Naive thymus-derived CD8-positive, alpha-beta T cell (primary cell): ENCODE results near the gene CSNK2B. TPM values are rescaled to one million over a fixed set of nuclear protein-coding genes. Genes with fewer than 3 reads are reported as not detected.

Experiments
- ATAC-seq, 2 donors: fragments of 150-1000 bp; cut with Tn5 transposase in 1 of 2; sonication (Bioruptor Pico), chemical (Tn5 transposase) in 1 of 2; 1 replicate in 1 of 2; 2 replicates in 1 of 2; pipeline ENCODE4 v1.10.0; 2021; ENCODE audit warnings: mild to moderate bottlenecking in 2 of 2, moderate library complexity in 2 of 2
- POLR2A ChIA-PET: fragments of 350-600 bp; sonication (Branson Sonifier 250); formaldehyde crosslinking; loops from one replicate; lab custom pipeline; 2021; ENCODE audit warnings: antibody characterized with exemption; lab: Charles Lee
- DNase-seq, 10 donors: peaks; one replicate each; pipeline versions ENCODE4 v3.0.0 to v3.0.0-alpha.2; 2020 to 2022
- H3K27ac Mint-ChIP-seq, 10 donors: one replicate each; pipeline ENCODE4 v1.8.0; 2020 to 2022; ENCODE audit warnings: mild to moderate bottlenecking in 10 of 10, mixed read lengths in 10 of 10, moderate library complexity in 4 of 10, inconsistent platforms in 1 of 10
- H3K27me3 Mint-ChIP-seq, 5 donors: one replicate each; pipeline ENCODE4 v1.8.0; 2021 to 2022; ENCODE audit warnings: mixed read lengths in 5 of 5
- H3K36me3 Mint-ChIP-seq, 3 donors: one replicate each; pipeline ENCODE4 v1.8.0; 2020 to 2022; ENCODE audit warnings: mixed read lengths in 3 of 3, mild to moderate bottlenecking in 2 of 3, inconsistent platforms in 1 of 3
- H3K4me1 Mint-ChIP-seq, 4 donors: one replicate each; pipeline ENCODE4 v1.8.0; 2021 to 2022; ENCODE audit warnings: mixed read lengths in 4 of 4
- H3K4me3 Mint-ChIP-seq, 10 donors: one replicate each; pipeline ENCODE4 v1.8.0; 2020 to 2022; ENCODE audit warnings: mild to moderate bottlenecking in 10 of 10, mixed read lengths in 10 of 10, moderate library complexity in 6 of 10, inconsistent platforms in 1 of 10
- H3K9me3 Mint-ChIP-seq, 9 donors: one replicate each; pipeline ENCODE4 v1.8.0; 2020 to 2022; ENCODE audit warnings: mixed read lengths in 9 of 9, mild to moderate bottlenecking in 3 of 9, inconsistent platforms in 1 of 9, moderate library complexity in 1 of 9
- polyA plus RNA-seq, 3 donors: library from polyadenylated mRNA; unstranded; fragments of 300-500 nt; fragmentation: Illumina TruSeq; gene quantifications; one replicate each; pipeline ENCODE4 v1.2.3, GENCODE V29; 2021
- total RNA-seq, 8 experiments: library from RNA in 2 of 8; stranded (reverse) in 2 of 8; gene quantifications; one replicate each; pipeline ENCODE4 v1.2.3 and lab custom pipeline; 2021 to 2026

The CSNK2B gene
- total RNA-seq (100 to 1,000 TPM; 131 to 133 TPM), polyA plus RNA-seq (100 to 1,000 TPM; 214 to 230 (median 217) TPM), total RNA-seq (lab: John Stamatoyannopoulos, UW) (2.4 to 9.8 (median 3.6) reads per million in 6 experiments)

DNA sequence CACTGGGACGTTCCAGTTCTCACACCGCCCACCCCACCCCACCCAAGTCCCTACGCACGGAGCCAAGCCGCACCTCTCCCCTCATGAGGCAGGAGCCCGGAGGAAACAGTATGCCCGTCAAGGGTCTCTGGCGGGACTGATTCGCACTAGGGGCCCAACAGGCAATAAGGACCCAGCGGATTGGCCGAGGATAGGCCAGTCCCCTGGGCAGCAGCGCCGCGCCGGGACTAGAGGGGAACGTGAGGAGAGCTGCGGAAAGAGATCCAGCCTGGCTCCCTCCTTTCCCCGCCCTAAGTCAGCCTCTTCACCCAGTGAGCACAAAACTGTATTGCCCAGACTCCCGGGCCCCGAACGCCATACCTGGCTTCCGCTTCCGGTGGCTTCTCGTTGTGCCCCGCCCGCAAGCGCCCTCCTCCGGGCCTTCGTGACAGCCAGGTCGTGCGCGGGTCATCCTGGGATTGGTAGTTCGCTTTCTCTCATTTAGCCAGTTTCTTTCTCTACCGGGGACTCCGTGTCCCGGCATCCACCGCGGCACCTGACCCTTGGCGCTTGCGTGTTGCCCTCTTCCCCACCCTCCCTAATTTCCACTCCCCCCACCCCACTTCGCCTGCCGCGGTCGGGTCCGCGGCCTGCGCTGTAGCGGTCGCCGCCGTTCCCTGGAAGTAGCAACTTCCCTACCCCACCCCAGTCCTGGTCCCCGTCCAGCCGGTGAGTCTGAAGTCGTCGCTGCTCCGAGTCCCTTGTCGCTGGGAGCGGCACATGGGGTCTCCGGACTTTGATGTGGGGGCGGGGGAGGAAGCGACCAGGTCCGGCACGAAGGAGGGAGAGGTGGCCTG lies at the start of gene CSNK2B:
TSS of gene CSNK2B (plus strand) at position 580 of the 836 bp plus-strand sequence. CDS start 752 bp downstream, outside the sequence.
- Mint-ChIP-seq H3K4me1 (peaks cover 21 to 73% (median 67%) of the 10 kb centered on the region in 4 donors), H3K9me3 (no peaks in the 10 kb centered on the region), H3K36me3 (peaks cover 0 to 65% (median 9%) of the 10 kb centered on the region in 3 donors), H3K27me3 (no peaks in the 10 kb centered on the region), H3K27ac (peak within 1 kb of the TSS; percentile 96 to 99 (median 98)), H3K4me3 (peak within 1 kb of the TSS; percentile 93 to 100 (median 97))
- POLR2A ChIA-PET = interaction anchor here (0.8 to 7.9 kb wide), 19 partner anchors 13 to 462 kb away, joined by 3 to 223 read pairs (median 4); partner anchors contain the start of genes ABHD16A, APOM, ATF6B and BAG6
- ATAC-seq = peak; percentile 85 to 86
- DNase-seq = peak; percentile 94 to 98 (median 98)

DNA sequence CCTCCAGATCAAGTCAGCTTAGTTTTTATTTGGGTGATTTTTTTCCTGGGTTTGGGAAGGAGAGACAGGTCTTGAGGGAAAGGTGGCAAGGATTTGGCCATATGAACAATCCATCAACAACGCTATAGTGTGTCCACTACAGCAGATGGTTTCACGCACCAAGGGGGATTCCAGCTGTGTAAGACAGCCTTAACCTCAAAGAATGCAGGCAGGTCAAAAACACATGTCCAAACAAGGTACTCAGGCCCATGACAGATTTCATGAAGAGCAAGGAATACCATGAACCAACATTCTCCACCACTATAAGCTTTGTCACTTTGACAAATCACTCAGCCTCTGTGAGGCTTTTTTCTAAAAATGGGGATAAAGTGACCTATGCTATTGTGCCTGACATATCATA lies 48.9 kb upstream of the CSNK2B start:
- Mint-ChIP-seq H3K27me3 (no peaks in the 10 kb centered on the region), H3K4me3 (peak overlapping the region; percentile 11 to 90 (median 82)), H3K27ac (peak overlapping the region; percentile 86 to 97 (median 92)), H3K4me1 (peaks cover 29 to 59% (median 48%) of the 10 kb centered on the region in 4 donors), H3K9me3 (no peaks in the 10 kb centered on the region), H3K36me3 (peaks cover 0 to 2% (median under 1%) of the 10 kb centered on the region in 3 donors)
- no peak for ATAC-seq
- POLR2A ChIA-PET = interaction anchor here (0.7 to 1.8 kb wide), 7 partner anchors 35 to 1356 kb away, joined by 3 to 9 read pairs (median 4); partner anchors contain the start of genes BAG6, C6orf47, LTB and MICB
- DNase-seq = no peak

GRCh38 chr6:31619805-31620585 lies 45.9 kb upstream of the CSNK2B start:
- H3K27ac Mint-ChIP-seq = peak overlapping the region; percentile 95 to 100 (median 98)
- peak; percentile 83 for ATAC-seq
- no peaks in the 10 kb centered on the region for H3K9me3 Mint-ChIP-seq
- no peaks in the 10 kb centered on the region for H3K27me3 Mint-ChIP-seq
- POLR2A ChIA-PET = interaction anchor here (0.5 to 4.4 kb wide), 11 partner anchors 9 to 215 kb away, joined by 3 to 49 read pairs (median 4); partner anchors contain the start of genes BAG6, C6orf47, CSNK2B and DDX39B
- H3K4me3 Mint-ChIP-seq = peak overlapping the region; percentile 77 to 99 (median 94)
- peak; percentile 88 to 97 (median 96) for DNase-seq
- H3K4me1 Mint-ChIP-seq = peaks cover 31 to 60% (median 46%) of the 10 kb centered on the region in 4 donors
- H3K36me3 Mint-ChIP-seq = peaks cover 0 to 30% (median 6%) of the 10 kb centered on the region in 3 donors

- H3K36me3 Mint-ChIP-seq = peaks cover 0 to 38% (median 8%) of the 10 kb centered on the region in 3 donors
- POLR2A ChIA-PET = interaction anchor here (0.9 to 4.4 kb wide), 11 partner anchors 9 to 242 kb away, joined by 3 to 49 read pairs (median 6); partner anchors contain the start of genes BAG6, C6orf47, CSNK2B and GPANK1
- H3K9me3 Mint-ChIP-seq = no peaks in the 10 kb centered on the region
- peak within 1 kb of the TSS; percentile 95 to 100 (median 98) for H3K27ac Mint-ChIP-seq
- peak in 4 of 10 donors; percentile 84 to 93 (median 86) for DNase-seq
- peak; percentile 32 to 58 for ATAC-seq
- H3K27me3 Mint-ChIP-seq = no peaks in the 10 kb centered on the region
- peaks cover 25 to 52% (median 39%) of the 10 kb centered on the region in 4 donors for H3K4me1 Mint-ChIP-seq
- H3K4me3 Mint-ChIP-seq = peak within 1 kb of the TSS; percentile 77 to 99 (median 94)
Observed at GRCh38 chr6:31620586-31621319, 45.1 kb upstream of the CSNK2B start, which contains the start of gene PRRC2A. Gene PRRC2A, plus strand, starts transcription at chr6:31620715. Its CDS starts 2,075 bp downstream, at chr6:31622790.

DNA sequence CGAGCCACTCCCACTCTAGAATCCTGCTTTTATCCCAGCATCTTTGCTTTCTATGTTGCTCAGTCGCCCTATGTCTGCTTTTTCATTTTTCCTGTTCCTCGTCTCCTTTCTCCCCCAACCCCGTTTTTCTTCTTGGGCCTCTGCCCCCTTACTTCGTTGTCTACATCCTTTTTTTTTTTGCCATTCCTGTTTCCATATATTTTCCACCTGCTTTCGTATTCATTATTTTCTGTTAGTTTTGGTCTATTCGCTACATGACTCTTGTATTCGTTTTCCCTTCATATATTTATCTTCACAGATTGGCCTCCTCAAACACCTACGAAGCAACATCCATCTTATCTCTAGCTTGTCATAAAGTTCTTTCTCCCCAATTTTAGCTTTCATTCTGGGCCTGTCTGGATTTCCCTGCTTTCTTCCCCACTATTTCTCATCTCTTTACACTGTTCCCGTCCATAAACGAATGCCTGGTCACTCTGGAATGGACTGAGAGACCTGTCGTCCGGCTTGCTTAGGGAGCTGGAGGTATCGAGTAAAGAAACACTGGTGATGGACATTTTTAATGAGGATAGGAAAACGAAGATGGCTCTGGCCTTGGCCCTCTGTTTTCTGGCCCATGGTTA lies 44.5 kb upstream of the CSNK2B start:
- peaks cover 22 to 46% (median 32%) of the 10 kb centered on the region in 4 donors for H3K4me1 Mint-ChIP-seq
- no peaks in the 10 kb centered on the region for H3K9me3 Mint-ChIP-seq
- H3K4me3 Mint-ChIP-seq = peak overlapping the region; percentile 77 to 95 (median 91)
- POLR2A ChIA-PET = interaction anchor here (0.8 to 4.4 kb wide), 13 partner anchors 10 to 241 kb away, joined by 3 to 49 read pairs (median 5); partner anchors contain the start of genes BAG6, C6orf47, CSNK2B and GPANK1
- ATAC-seq (no peak), DNase-seq (peak in 1 of 10 donors; percentile 22)
- H3K27ac Mint-ChIP-seq = peak overlapping the region; percentile 90 to 97 (median 96)
- H3K36me3 Mint-ChIP-seq = peaks cover 0 to 44% (median 10%) of the 10 kb centered on the region in 3 donors
- H3K27me3 Mint-ChIP-seq = no peaks in the 10 kb centered on the region

DNA sequence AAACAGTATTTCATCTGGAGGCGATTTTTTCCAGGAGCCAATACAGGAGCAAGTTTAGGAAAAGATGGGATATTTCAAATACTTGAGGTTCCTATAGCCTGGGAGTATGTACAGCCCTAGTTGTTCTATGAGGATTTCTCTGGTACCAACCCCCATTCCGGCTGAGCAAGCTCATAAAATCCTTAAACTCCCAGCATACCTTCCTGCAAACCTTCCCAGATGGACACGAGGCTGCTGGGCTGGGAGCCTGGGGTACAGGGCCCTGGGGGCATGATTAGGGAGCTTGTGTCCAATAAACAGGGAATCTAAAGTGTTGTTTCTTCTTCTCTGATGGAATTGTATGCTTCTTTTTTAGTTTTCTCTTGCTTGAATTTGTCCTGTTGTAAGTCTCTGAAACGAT lies 43.9 kb upstream of the CSNK2B start:
- Mint-ChIP-seq H3K4me1 (peaks cover 19 to 42% (median 28%) of the 10 kb centered on the region in 4 donors), H3K4me3 (peak overlapping the region; percentile 77 to 95 (median 91)), H3K27ac (peak overlapping the region; percentile 90 to 97 (median 96)), H3K9me3 (no peaks in the 10 kb centered on the region), H3K36me3 (peaks cover 0 to 50% (median 12%) of the 10 kb centered on the region in 3 donors), H3K27me3 (no peaks in the 10 kb centered on the region)
- DNase-seq = no peak
- POLR2A ChIA-PET = interaction anchor here (0.8 to 4.4 kb wide), 10 partner anchors 9 to 241 kb away, joined by 3 to 49 read pairs (median 9); partner anchors contain the start of genes BAG6, C6orf47, CSNK2B and GPANK1
- no peak for ATAC-seq

- Mint-ChIP-seq H3K27ac (peak overlapping the region; percentile 88 to 97 (median 96)), H3K4me1 (peaks cover 24 to 38% (median 31%) of the 10 kb centered on the region in 4 donors), H3K36me3 (peaks cover 6 to 57% (median 18%) of the 10 kb centered on the region in 3 donors), H3K4me3 (peak overlapping the region in 5 of 10 donors; percentile 8 to 94 (median 77)), H3K9me3 (no peaks in the 10 kb centered on the region), H3K27me3 (no peaks in the 10 kb centered on the region)
- ATAC-seq (no peak), DNase-seq (no peak)
- POLR2A ChIA-PET = interaction anchor here (0.9 to 4.4 kb wide), 10 partner anchors 10 to 42 kb away, joined by 3 to 49 read pairs (median 10); partner anchors contain the start of genes BAG6, C6orf47, CSNK2B and GPANK1
Observed at GRCh38 chr6:31622684-31623091, 43.2 kb upstream of the CSNK2B start.

GRCh38 chr6:31624070-31624469 lies 41.8 kb upstream of the CSNK2B start:
- DNase-seq (no peak), ATAC-seq (no peak)
- Mint-ChIP-seq H3K27ac (peak overlapping the region in 3 of 10 donors; percentile 55 to 58 (median 55)), H3K4me1 (peaks cover 24 to 36% (median 31%) of the 10 kb centered on the region in 4 donors), H3K27me3 (no peaks in the 10 kb centered on the region), H3K36me3 (peaks cover 7 to 71% (median 23%) of the 10 kb centered on the region in 3 donors), H3K9me3 (no peaks in the 10 kb centered on the region), H3K4me3 (no peak overlapping the region)
- POLR2A ChIA-PET = interaction anchor here (0.8 to 1.1 kb wide), 2 partner anchors 19 to 28 kb away, joined by 3 to 4 read pairs; no protein-coding TSS in a partner anchor

DNA sequence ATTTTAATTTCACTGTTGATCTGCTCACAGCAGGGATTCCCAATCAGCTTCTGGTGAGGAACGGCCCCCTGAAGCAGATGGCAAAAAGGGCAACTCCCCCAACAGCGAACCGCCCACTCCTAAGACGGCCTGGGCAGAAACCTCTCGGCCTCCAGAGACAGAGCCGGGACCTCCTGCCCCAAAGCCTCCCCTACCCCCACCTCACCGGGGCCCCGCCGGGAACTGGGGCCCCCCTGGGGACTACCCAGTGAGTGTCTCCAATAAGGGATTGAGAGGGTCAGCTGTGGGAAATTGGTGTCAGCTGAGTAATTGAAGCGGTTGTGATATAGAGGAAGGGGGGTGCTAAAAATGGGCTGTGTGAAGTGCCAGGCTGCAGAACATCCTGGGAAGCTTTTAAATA lies 38.9 kb upstream of the CSNK2B start:
- no peaks in the 10 kb centered on the region for H3K9me3 Mint-ChIP-seq
- DNase-seq = no peak

DNA sequence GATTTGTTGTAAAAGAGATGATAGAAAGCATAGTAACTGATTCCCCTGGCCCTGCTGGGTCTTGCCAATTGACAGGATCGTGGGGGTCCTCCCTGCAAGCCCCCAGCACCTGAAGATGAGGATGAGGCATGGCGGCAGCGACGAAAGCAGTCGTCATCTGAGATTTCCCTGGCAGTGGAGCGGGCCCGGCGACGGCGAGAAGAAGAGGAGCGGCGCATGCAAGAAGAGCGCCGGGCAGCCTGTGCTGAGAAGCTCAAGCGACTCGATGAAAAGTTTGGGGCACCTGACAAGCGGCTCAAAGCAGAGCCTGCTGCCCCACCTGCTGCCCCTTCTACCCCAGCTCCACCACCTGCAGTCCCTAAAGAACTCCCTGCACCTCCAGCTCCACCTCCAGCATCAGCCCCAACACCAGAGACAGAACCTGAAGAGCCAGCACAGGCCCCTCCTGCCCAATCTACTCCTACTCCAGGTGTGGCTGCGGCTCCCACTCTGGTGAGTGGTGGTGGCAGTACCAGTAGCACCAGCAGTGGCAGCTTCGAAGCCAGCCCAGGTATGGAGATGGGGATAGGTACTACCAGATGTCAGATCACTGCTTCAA lies 38.1 kb upstream of the CSNK2B start:
- Mint-ChIP-seq H3K36me3 (peaks cover 7 to 100% (median 30%) of the 10 kb centered on the region in 3 donors), H3K9me3 (no peaks in the 10 kb centered on the region), H3K4me3 (no peak overlapping the region), H3K27me3 (no peaks in the 10 kb centered on the region), H3K27ac (peak overlapping the region in 4 of 10 donors; percentile 29 to 81 (median 67)), H3K4me1 (peaks cover 3 to 17% (median 13%) of the 10 kb centered on the region in 4 donors)
- no peak for ATAC-seq
- POLR2A ChIA-PET = interaction anchor here (1.0 to 3.4 kb wide), 3 partner anchors 10 to 24 kb away, joined by 4 to 14 read pairs (median 4); partner anchors contain the start of gene BAG6
- DNase-seq = no peak

More for the DNA sequence above, 38.9 kb upstream of the CSNK2B start:
- Mint-ChIP-seq H3K27ac (peak overlapping the region in 2 of 10 donors; percentile 36 to 81), H3K36me3 (peaks cover 7 to 100% (median 30%) of the 10 kb centered on the region in 3 donors), H3K4me1 (peaks cover 12 to 23% (median 19%) of the 10 kb centered on the region in 4 donors), H3K4me3 (no peak overlapping the region), H3K27me3 (no peaks in the 10 kb centered on the region)
- POLR2A ChIA-PET = interaction anchor here (0.6 to 3.4 kb wide), 2 partner anchors 19 to 25 kb away, joined by 6 to 14 read pairs; partner anchors contain the start of gene BAG6
- ATAC-seq = no peak
